GM12878 (cell line): Measurements from ENCODE around the gene CDKL5. TPM values are rescaled to one million over a fixed set of nuclear protein-coding genes. Genes with fewer than 3 reads are reported as not detected.
A peak's percentile ranks its signal among the peaks of the same experiment; 100 is the strongest.

Experiments
- CBFB ChIP-seq: IDR thresholded peaks from 2 replicates; pipeline ENCODE4 v1.6.1; 2016; ENCODE audit warnings: antibody characterized with exemption, low read depth
- EGR1 ChIP-seq, 2 experiments: IDR thresholded peaks; 1 replicate in 1 of 2; 2 replicates in 1 of 2; pipeline ENCODE4 v1.6.1; 2011 to 2012; ENCODE audit warnings: low read depth in 2 of 2, low read length in 2 of 2, borderline replicate concordance in 1 of 2, mild to moderate bottlenecking in 1 of 2, moderate library complexity in 1 of 2
- JUND ChIP-seq: IDR thresholded peaks from 2 replicates; pipeline ENCODE4 v1.6.1; 2012; ENCODE audit warnings: low read depth, mild to moderate bottlenecking, low read length, improper control_type of control experiment, moderate library complexity
- MYC ChIP-seq: IDR thresholded peaks from 2 replicates; pipeline ENCODE4 v1.6.1; 2011; ENCODE audit warnings: mild to moderate bottlenecking, low read length, moderate library complexity, inconsistent platforms; ENCODE audit not compliant: insufficient read depth, insufficient replicate concordance, insufficient read length, severe bottlenecking
- NFIC ChIP-seq: IDR thresholded peaks from 2 replicates; pipeline ENCODE4 v1.6.1; 2012; ENCODE audit warnings: low read depth, mild to moderate bottlenecking, inconsistent platforms, low read length, moderate library complexity
- PAX8 ChIP-seq: fragments of 450-650 bp; IDR thresholded peaks from 2 replicates; pipeline ENCODE4 v1.6.1; 2017; ENCODE audit warnings: mild to moderate bottlenecking, moderate library complexity
- RUNX3 ChIP-seq: IDR thresholded peaks from 2 replicates; pipeline ENCODE4 v1.6.1; 2012; ENCODE audit warnings: low read length, inconsistent platforms
- TBL1XR1 ChIP-seq: IDR thresholded peaks from 2 replicates; pipeline ENCODE4 v1.6.1; 2012; ENCODE audit warnings: low read depth, low read length, improper control_type of control experiment
- YY1 ChIP-seq: IDR thresholded peaks from 2 replicates; pipeline ENCODE4 v1.6.1; 2011; ENCODE audit warnings: low read depth, mild to moderate bottlenecking, low read length
- ZBED1 ChIP-seq: IDR thresholded peaks from 2 replicates; pipeline ENCODE4 v1.6.1; 2016; ENCODE audit warnings: borderline replicate concordance
- polyA plus RNA-seq, 11 experiments: library from polyadenylated mRNA; depleted of rRNA in 4 of 11; unstranded in 6 of 11; stranded (reverse) in 5 of 11; fragments of >200 nt; fragmentation: Nextera tagmentation in 4 of 11; fragmentation: Illumina TruSeq in 1 of 11; extraction: Ambion mirVana in 4 of 11; extraction: Trizol in 1 of 11; gene quantifications; 1 replicate in 1 of 11; 2 replicates in 10 of 11; pipeline versions ENCODE4 v1.2.1 to v1.2.3, GENCODE V29; 2011 to 2016; ENCODE audit warnings: inconsistent platforms in 2 of 11, missing spikeins in 2 of 11, low read depth in 1 of 11
- total RNA-seq, 4 experiments: library from RNA; depleted of rRNA in 3 of 4; stranded (reverse); fragments of >200 nt in 3 of 4; fragmentation: Illumina TruSeq in 1 of 4; extraction: Trizol in 1 of 4; gene quantifications; 2 replicates each; pipeline versions ENCODE4 v1.2.1 to v1.2.3, GENCODE V29; 2013 to 2021
- TF ChIP-seq, protein P1 (sequence below): IDR thresholded peaks from 2 replicates; pipeline ENCODE4 v1.6.1; 2012; ENCODE audit warnings: mild to moderate bottlenecking, low read depth, low read length
- TF ChIP-seq, protein P2 (sequence below): fragments of 450-650 bp; IDR thresholded peaks from 2 replicates; pipeline ENCODE4 v1.6.1; 2017; ENCODE audit warnings: mild to moderate bottlenecking, moderate library complexity
- TF ChIP-seq, protein P3 (sequence below): fragments of 450-650 bp; IDR thresholded peaks from 2 replicates; pipeline ENCODE4 v1.6.1; 2014; ENCODE audit warnings: mild to moderate bottlenecking
- TF ChIP-seq, protein P4 (sequence below): IDR thresholded peaks from 2 replicates; pipeline ENCODE4 v1.6.1; 2012; ENCODE audit warnings: improper control_type of control experiment, low read depth, low read length; ENCODE audit not compliant: insufficient replicate concordance

Gene CDKL5
- total and polyA plus RNA-seq, 10 of the 15 experiments (the other 5 are each of a cell fraction or from before 2014, with no cell fraction given): 1.4 to 14.5 (median 6.3) TPM

DNA sequence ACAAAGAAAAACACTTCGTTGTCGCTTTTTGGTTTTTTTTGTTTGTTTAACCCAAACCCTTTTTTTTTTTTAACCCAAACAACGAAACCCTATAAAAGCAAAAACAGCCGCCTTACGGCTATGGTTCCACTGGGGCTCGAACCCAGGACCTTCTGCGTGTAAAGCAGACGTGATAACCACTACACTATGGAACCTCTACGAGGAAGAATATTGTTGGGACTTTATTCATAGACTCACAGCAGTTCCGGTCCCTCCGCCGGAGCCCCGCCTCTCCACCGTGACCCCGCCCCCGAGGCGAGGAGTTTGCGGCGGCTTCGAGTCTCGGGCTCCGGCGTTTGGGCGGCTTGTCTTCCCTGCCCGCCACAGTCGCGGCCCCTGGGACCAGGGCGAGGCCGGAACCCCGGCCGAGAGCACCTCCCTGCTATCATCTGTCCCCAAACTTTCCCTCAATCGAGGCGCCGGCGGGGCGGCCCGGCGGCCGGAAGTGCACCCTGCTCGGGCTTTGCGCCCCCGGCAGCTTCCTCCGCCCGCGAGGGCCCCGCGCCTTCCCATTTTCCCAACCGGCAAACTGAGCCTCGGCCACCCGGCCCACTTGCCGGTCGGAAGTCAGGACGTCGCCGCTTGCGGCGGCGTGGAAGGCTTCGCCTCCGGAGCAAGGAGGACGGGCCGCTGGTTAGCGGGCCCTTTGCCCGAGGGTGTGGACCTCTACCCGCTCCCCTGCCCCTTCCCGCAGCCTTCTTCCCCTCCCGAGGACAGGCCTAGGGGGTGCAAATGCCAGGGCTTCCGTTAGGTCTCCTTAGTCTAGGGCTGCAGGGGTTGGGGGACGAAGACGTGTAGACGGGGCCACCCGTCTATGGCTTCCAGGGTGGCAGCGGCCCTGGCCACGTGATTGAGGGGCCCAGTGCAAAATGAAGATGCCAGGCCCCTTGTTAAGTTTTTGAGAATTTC is 249.7 kb downstream of the CDKL5 start (continued):
- TF ChIP-seq, protein P1, sequence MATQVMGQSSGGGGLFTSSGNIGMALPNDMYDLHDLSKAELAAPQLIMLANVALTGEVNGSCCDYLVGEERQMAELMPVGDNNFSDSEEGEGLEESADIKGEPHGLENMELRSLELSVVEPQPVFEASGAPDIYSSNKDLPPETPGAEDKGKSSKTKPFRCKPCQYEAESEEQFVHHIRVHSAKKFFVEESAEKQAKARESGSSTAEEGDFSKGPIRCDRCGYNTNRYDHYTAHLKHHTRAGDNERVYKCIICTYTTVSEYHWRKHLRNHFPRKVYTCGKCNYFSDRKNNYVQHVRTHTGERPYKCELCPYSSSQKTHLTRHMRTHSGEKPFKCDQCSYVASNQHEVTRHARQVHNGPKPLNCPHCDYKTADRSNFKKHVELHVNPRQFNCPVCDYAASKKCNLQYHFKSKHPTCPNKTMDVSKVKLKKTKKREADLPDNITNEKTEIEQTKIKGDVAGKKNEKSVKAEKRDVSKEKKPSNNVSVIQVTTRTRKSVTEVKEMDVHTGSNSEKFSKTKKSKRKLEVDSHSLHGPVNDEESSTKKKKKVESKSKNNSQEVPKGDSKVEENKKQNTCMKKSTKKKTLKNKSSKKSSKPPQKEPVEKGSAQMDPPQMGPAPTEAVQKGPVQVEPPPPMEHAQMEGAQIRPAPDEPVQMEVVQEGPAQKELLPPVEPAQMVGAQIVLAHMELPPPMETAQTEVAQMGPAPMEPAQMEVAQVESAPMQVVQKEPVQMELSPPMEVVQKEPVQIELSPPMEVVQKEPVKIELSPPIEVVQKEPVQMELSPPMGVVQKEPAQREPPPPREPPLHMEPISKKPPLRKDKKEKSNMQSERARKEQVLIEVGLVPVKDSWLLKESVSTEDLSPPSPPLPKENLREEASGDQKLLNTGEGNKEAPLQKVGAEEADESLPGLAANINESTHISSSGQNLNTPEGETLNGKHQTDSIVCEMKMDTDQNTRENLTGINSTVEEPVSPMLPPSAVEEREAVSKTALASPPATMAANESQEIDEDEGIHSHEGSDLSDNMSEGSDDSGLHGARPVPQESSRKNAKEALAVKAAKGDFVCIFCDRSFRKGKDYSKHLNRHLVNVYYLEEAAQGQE: no peak
- TF ChIP-seq ZBED1 (no peak), JUND (no peak), MYC (no peak), NFIC (no peak), RUNX3 (peak; percentile 72), CBFB (0 out of 2 replicates have a peak, but pooled peaks have one; percentile 30), TBL1XR1 (peak; percentile 66; the same call in 1 of the 2 replicates), EGR1 (IDR thresholded peaks at IDR 0.05; ENCODE audit: borderline replicate concordance in 1 of 2, low read depth in 2 of 2, low read length in 2 of 2) (no peak; a peak in 1 of 3 replicates), PAX8 (no peak), YY1 (peak; percentile 50; the same call in 1 of the 2 replicates)
- TF ChIP-seq, protein P2, sequence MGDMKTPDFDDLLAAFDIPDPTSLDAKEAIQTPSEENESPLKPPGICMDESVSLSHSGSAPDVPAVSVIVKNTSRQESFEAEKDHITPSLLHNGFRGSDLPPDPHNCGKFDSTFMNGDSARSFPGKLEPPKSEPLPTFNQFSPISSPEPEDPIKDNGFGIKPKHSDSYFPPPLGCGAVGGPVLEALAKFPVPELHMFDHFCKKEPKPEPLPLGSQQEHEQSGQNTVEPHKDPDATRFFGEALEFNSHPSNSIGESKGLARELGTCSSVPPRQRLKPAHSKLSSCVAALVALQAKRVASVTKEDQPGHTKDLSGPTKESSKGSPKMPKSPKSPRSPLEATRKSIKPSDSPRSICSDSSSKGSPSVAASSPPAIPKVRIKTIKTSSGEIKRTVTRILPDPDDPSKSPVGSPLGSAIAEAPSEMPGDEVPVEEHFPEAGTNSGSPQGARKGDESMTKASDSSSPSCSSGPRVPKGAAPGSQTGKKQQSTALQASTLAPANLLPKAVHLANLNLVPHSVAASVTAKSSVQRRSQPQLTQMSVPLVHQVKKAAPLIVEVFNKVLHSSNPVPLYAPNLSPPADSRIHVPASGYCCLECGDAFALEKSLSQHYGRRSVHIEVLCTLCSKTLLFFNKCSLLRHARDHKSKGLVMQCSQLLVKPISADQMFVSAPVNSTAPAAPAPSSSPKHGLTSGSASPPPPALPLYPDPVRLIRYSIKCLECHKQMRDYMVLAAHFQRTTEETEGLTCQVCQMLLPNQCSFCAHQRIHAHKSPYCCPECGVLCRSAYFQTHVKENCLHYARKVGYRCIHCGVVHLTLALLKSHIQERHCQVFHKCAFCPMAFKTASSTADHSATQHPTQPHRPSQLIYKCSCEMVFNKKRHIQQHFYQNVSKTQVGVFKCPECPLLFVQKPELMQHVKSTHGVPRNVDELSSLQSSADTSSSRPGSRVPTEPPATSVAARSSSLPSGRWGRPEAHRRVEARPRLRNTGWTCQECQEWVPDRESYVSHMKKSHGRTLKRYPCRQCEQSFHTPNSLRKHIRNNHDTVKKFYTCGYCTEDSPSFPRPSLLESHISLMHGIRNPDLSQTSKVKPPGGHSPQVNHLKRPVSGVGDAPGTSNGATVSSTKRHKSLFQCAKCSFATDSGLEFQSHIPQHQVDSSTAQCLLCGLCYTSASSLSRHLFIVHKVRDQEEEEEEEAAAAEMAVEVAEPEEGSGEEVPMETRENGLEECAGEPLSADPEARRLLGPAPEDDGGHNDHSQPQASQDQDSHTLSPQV: no peak
- TF ChIP-seq, protein P3, sequence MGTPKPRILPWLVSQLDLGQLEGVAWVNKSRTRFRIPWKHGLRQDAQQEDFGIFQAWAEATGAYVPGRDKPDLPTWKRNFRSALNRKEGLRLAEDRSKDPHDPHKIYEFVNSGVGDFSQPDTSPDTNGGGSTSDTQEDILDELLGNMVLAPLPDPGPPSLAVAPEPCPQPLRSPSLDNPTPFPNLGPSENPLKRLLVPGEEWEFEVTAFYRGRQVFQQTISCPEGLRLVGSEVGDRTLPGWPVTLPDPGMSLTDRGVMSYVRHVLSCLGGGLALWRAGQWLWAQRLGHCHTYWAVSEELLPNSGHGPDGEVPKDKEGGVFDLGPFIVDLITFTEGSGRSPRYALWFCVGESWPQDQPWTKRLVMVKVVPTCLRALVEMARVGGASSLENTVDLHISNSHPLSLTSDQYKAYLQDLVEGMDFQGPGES: no peak
- TF ChIP-seq, protein P4, sequence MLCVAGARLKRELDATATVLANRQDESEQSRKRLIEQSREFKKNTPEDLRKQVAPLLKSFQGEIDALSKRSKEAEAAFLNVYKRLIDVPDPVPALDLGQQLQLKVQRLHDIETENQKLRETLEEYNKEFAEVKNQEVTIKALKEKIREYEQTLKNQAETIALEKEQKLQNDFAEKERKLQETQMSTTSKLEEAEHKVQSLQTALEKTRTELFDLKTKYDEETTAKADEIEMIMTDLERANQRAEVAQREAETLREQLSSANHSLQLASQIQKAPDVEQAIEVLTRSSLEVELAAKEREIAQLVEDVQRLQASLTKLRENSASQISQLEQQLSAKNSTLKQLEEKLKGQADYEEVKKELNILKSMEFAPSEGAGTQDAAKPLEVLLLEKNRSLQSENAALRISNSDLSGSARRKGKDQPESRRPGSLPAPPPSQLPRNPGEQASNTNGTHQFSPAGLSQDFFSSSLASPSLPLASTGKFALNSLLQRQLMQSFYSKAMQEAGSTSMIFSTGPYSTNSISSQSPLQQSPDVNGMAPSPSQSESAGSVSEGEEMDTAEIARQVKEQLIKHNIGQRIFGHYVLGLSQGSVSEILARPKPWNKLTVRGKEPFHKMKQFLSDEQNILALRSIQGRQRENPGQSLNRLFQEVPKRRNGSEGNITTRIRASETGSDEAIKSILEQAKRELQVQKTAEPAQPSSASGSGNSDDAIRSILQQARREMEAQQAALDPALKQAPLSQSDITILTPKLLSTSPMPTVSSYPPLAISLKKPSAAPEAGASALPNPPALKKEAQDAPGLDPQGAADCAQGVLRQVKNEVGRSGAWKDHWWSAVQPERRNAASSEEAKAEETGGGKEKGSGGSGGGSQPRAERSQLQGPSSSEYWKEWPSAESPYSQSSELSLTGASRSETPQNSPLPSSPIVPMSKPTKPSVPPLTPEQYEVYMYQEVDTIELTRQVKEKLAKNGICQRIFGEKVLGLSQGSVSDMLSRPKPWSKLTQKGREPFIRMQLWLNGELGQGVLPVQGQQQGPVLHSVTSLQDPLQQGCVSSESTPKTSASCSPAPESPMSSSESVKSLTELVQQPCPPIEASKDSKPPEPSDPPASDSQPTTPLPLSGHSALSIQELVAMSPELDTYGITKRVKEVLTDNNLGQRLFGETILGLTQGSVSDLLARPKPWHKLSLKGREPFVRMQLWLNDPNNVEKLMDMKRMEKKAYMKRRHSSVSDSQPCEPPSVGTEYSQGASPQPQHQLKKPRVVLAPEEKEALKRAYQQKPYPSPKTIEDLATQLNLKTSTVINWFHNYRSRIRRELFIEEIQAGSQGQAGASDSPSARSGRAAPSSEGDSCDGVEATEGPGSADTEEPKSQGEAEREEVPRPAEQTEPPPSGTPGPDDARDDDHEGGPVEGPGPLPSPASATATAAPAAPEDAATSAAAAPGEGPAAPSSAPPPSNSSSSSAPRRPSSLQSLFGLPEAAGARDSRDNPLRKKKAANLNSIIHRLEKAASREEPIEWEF: no peak
